H9 (cell line): ENCODE results near the gene ZNF586. TPM values are rescaled to one million over a fixed set of nuclear protein-coding genes. Genes with fewer than 3 reads are reported as not detected.

Experiments
- DNase-seq: peaks from one replicate; pipeline ENCODE4 v3.0.0-alpha.2; 2017
- H2AFZ ChIP-seq: one replicate; pipeline ENCODE4 v1.6.1; 2013; ENCODE audit warnings: mild to moderate bottlenecking, low read length, control low read depth, moderate library complexity
- H2AK5ac ChIP-seq: 2 replicates; pipeline ENCODE4 v1.6.1; 2013; ENCODE audit warnings: low read length, control low read depth, mixed read lengths; ENCODE audit not compliant: insufficient read length
- H2BK120ac ChIP-seq: one replicate; pipeline ENCODE4 v1.6.1; 2013; ENCODE audit warnings: low read depth, mild to moderate bottlenecking, low read length, control low read depth, inconsistent platforms; ENCODE audit not compliant: poor library complexity, severe bottlenecking
- H2BK12ac ChIP-seq: 2 replicates; pipeline ENCODE4 v1.6.1; 2013; ENCODE audit warnings: low read length, control low read depth, mixed read lengths, low read depth; ENCODE audit not compliant: insufficient read length
- H2BK15ac ChIP-seq: 2 replicates; pipeline ENCODE4 v1.6.1; 2013; ENCODE audit warnings: low read depth, low read length, control low read depth
- H2BK20ac ChIP-seq: one replicate; pipeline ENCODE4 v1.6.1; 2013; ENCODE audit warnings: low read depth, mild to moderate bottlenecking, low read length, control low read depth, inconsistent platforms; ENCODE audit not compliant: poor library complexity, severe bottlenecking
- H2BK5ac ChIP-seq: 2 replicates; pipeline ENCODE4 v1.6.1; 2013; ENCODE audit warnings: low read length, control low read depth, mixed read lengths; ENCODE audit not compliant: insufficient read length
- H3K14ac ChIP-seq: 2 replicates; pipeline ENCODE4 v1.6.1; 2013; ENCODE audit warnings: low read length, control low read depth; ENCODE audit not compliant: insufficient read depth
- H3K18ac ChIP-seq: 2 replicates; pipeline ENCODE4 v1.6.1; 2013; ENCODE audit warnings: low read depth, mild to moderate bottlenecking, mixed read lengths, low read length, control low read depth; ENCODE audit not compliant: insufficient read length
- H3K23ac ChIP-seq: 2 replicates; pipeline ENCODE4 v1.6.1; 2013; ENCODE audit warnings: low read length, control low read depth, mixed read lengths, low read depth; ENCODE audit not compliant: insufficient read length
- H3K23me2 ChIP-seq: 2 replicates; pipeline ENCODE4 v1.6.1; 2013; ENCODE audit warnings: low read depth, mild to moderate bottlenecking, mixed read lengths, low read length, control low read depth; ENCODE audit not compliant: insufficient read length, poor library complexity, severe bottlenecking
- H3K27ac ChIP-seq: 2 replicates; pipeline ENCODE4 v1.5.1; 2013; ENCODE audit warnings: low read length, control low read depth, mixed read lengths, low read depth; ENCODE audit not compliant: insufficient read length
- H3K27me3 ChIP-seq: 2 replicates; pipeline ENCODE4 v1.6.1; 2013; ENCODE audit warnings: low read length, control low read depth, inconsistent platforms; ENCODE audit not compliant: insufficient read depth
- H3K4ac ChIP-seq: 2 replicates; pipeline ENCODE4 v1.6.1; 2013; ENCODE audit warnings: low read depth, mild to moderate bottlenecking, control low read depth, inconsistent platforms, low read length, moderate library complexity
- H3K4me1 ChIP-seq: 2 replicates; pipeline ENCODE4 v1.6.1; 2013; ENCODE audit warnings: low read length, control low read depth, inconsistent platforms; ENCODE audit not compliant: insufficient read depth
- H3K4me2 ChIP-seq: 2 replicates; pipeline ENCODE4 v1.6.1; 2013; ENCODE audit warnings: low read length, control low read depth, mixed read lengths; ENCODE audit not compliant: insufficient read length, insufficient read depth
- H3K56ac ChIP-seq: 2 replicates; pipeline ENCODE4 v1.6.1; 2013; ENCODE audit warnings: low read depth, mild to moderate bottlenecking, mixed read lengths, low read length, control low read depth; ENCODE audit not compliant: insufficient read length
- H3K79me1 ChIP-seq: 2 replicates; pipeline ENCODE4 v1.6.1; 2013; ENCODE audit warnings: low read depth, mild to moderate bottlenecking, moderate library complexity, low read length, control low read depth, inconsistent platforms; ENCODE audit not compliant: insufficient read depth, poor library complexity, severe bottlenecking
- H3K79me2 ChIP-seq: 2 replicates; pipeline ENCODE4 v1.6.1; 2013; ENCODE audit warnings: low read length, control low read depth, inconsistent platforms; ENCODE audit not compliant: insufficient read depth
- H3K9ac ChIP-seq: 2 replicates; pipeline ENCODE4 v1.6.1; 2013; ENCODE audit warnings: low read length, control low read depth, mixed read lengths; ENCODE audit not compliant: insufficient read length; ENCODE audit errors: extremely low read depth
- H3K9me3 ChIP-seq: one replicate; pipeline ENCODE4 v1.6.1; 2013; ENCODE audit warnings: low read depth, low read length, inconsistent platforms; ENCODE audit not compliant: control insufficient read depth
- H3T11ph ChIP-seq: one replicate; pipeline ENCODE4 v1.6.1; 2013; ENCODE audit warnings: mild to moderate bottlenecking, low read length, control low read depth, inconsistent platforms
- H4K20me1 ChIP-seq: one replicate; pipeline ENCODE4 v1.6.1; 2013; ENCODE audit not compliant: control insufficient read depth, insufficient read length, insufficient read depth
- H4K5ac ChIP-seq: 2 replicates; pipeline ENCODE4 v1.6.1; 2013; ENCODE audit warnings: low read depth, mild to moderate bottlenecking, mixed read lengths, low read length, control low read depth; ENCODE audit not compliant: insufficient read length
- H4K8ac ChIP-seq: replicated peaks from 2 replicates; pipeline ENCODE4 v1.6.1; 2013; ENCODE audit warnings: low read length, control low read depth, mixed read lengths, low read depth; ENCODE audit not compliant: insufficient read length
- H4K91ac ChIP-seq: 2 replicates; pipeline ENCODE4 v1.6.1; 2013; ENCODE audit warnings: low read depth, mild to moderate bottlenecking, moderate library complexity, mixed read lengths, low read length, control low read depth; ENCODE audit not compliant: insufficient read length
- H3K27ac Mint-ChIP-seq, 3 experiments: 2 replicates in 2 of 3; 3 replicates in 1 of 3; pipeline ENCODE4 v1.8.0; 2020 to 2021; ENCODE audit warnings: mixed read lengths in 3 of 3, mild to moderate bottlenecking in 1 of 3, moderate library complexity in 1 of 3
- H3K27me3 Mint-ChIP-seq: 2 replicates; pipeline ENCODE4 v1.8.0; 2021; ENCODE audit warnings: low read depth, mild to moderate bottlenecking, moderate library complexity, mixed read lengths
- H3K36me3 Mint-ChIP-seq, 3 experiments: 2 replicates in 2 of 3; 3 replicates in 1 of 3; pipeline ENCODE4 v1.8.0; 2020 to 2021; ENCODE audit warnings: low read depth in 3 of 3, mixed read lengths in 3 of 3; ENCODE audit not compliant: insufficient read depth in 1 of 3
- H3K4me1 Mint-ChIP-seq, 2 experiments: 2 replicates each; pipeline ENCODE4 v1.8.0; 2020; ENCODE audit warnings: mixed read lengths in 2 of 2
- H3K4me3 Mint-ChIP-seq, 2 experiments: 2 replicates in 1 of 2; 3 replicates in 1 of 2; pipeline ENCODE4 v1.8.0; 2020 to 2021; ENCODE audit warnings: mild to moderate bottlenecking in 2 of 2, mixed read lengths in 2 of 2, moderate library complexity in 1 of 2
- H3K9me3 Mint-ChIP-seq, 2 experiments: 2 replicates in 1 of 2; 3 replicates in 1 of 2; pipeline ENCODE4 v1.8.0; 2020; ENCODE audit warnings: mild to moderate bottlenecking in 2 of 2, mixed read lengths in 2 of 2, moderate library complexity in 1 of 2
- CTCF ChIP-seq: fragments of 200-600 bp; sonication (generic); conservative IDR thresholded peaks from 3 replicates; pipeline ENCODE4 v1.8.0; 2021; ENCODE audit warnings: antibody characterized with exemption, mild to moderate bottlenecking
- WGBS: extraction: QIAGEN DNeasy Blood & Tissue Kit; methylation state at CpG from one replicate; pipeline ENCODE4 v1.1.7; 2013; ENCODE audit warnings: missing lambda C conversion rate, low lambda C conversion rate, mixed read lengths; ENCODE audit not compliant: insufficient read length; ENCODE audit errors: extremely low coverage; 5-methylcytosine and 5-hydroxymethylcytosine counted together
- total RNA-seq: library from RNA; stranded (reverse); gene quantifications from 2 replicates; pipeline ENCODE4 v1.2.1, GENCODE V29; 2021

Gene ZNF586
- total RNA-seq, 1 experiment from 2014 or later, result 17.6 TPM

DNA sequence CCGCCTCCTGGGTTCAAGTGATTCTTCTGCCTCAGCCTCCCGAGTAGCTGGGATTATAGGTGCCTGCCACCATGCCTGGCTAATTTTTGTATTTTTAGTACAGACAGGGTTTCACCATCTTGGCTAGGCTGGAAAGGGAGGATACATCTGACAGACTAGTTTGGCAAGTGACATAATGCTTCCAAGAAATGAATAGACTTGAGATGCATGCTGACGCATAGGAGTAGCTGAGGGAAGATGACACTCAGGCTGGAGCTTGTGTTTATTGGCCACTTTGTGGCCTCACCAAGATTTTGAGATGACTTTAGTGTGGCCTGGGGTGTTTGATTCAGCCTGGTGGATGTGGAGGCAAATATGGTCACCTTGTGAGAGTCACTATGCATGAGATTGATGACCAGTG is 4.0 kb downstream of the ZNF586 start:
- Histone ChIP-seq H3K4ac (no peak overlapping the region), H4K8ac (no peak overlapping the region), H3K4me2 (no peak overlapping the region), H2BK5ac (no peak overlapping the region), H3K14ac (no peak overlapping the region), H2BK20ac (no peak overlapping the region), H2AFZ (no peak overlapping the region), H4K91ac (no peak overlapping the region), H3K27me3 (no peaks in the 10 kb centered on the region), H4K20me1 (no peaks in the 10 kb centered on the region), H3K79me2 (peaks cover 31% of the 10 kb centered on the region; the same call in 1 of the 2 replicates), H2BK120ac (no peak overlapping the region), H3K79me1 (no peaks in the 10 kb centered on the region), H3K23me2 (peaks cover 2% of the 10 kb centered on the region), H3K9me3 (no peaks in the 10 kb centered on the region), H4K5ac (no peak overlapping the region), H2BK12ac (no peak overlapping the region), H3T11ph (no peak overlapping the region), H3K27ac (no peak overlapping the region), H3K56ac (no peak overlapping the region), H2AK5ac (no peak overlapping the region), H3K23ac (no peak overlapping the region), H3K9ac (no peak overlapping the region), H2BK15ac (no peak overlapping the region), H3K4me1 (no peaks in the 10 kb centered on the region), H3K18ac (no peak overlapping the region)
- Mint-ChIP-seq H3K9me3 (peaks cover 0 to 3% of the 10 kb centered on the region in 2 experiments; a peak in 2 of 5 replicates), H3K4me3 (no peak overlapping the region), H3K36me3 (peaks cover 44 to 61% (median 50%) of the 10 kb centered on the region in 3 experiments; a peak in 6 of 7 replicates), H3K27ac (peak overlapping the region in 1 of 3 experiments; percentile 36; a peak in 3 of 7 replicates), H3K27me3 (no peaks in the 10 kb centered on the region), H3K4me1 (peaks cover 11 to 16% of the 10 kb centered on the region in 2 experiments)
- TF ChIP-seq CTCF, result no peak
- WGBS, result no CpG with 5 or more reads among the region's 3 CpGs
- no peak for DNase-seq
